ENCODE data around the gene TSSK2.

TSSK2 gene

GRCh38 chr22:19125474-19126308, 5.4 kb upstream of the TSSK2 start:
- no peak for DNase-seq (ENCODE audit: low read depth)

GRCh38 chr22:19126309-19127273, 4.5 kb upstream of the TSSK2 start:
- no peak for DNase-seq (ENCODE audit: low read depth)

- DNase-seq (ENCODE audit: low read depth) = no peak
These were observed 3.6 kb upstream of the TSSK2 start for GRCh38 chr22:19127329-19128008.

GRCh38 chr22:19128009-19128401, 3.1 kb upstream of the TSSK2 start:
- no peak for DNase-seq (ENCODE audit: low read depth)

- no peak for DNase-seq (ENCODE audit: low read depth)
These were observed 2.0 kb upstream of the TSSK2 start for GRCh38 chr22:19128946-19129727.

GRCh38 chr22:19129871-19130270, 1.2 kb upstream of the TSSK2 start:
- no peak for DNase-seq (ENCODE audit: low read depth)

GRCh38 chr22:19131685-19132015, 542 bp downstream of the TSSK2 start:
- DNase-seq (ENCODE audit: low read depth) = no peak

GRCh38 chr22:19132153-19132552, 1.0 kb downstream of the TSSK2 start:
- no peak for DNase-seq (ENCODE audit: low read depth)

GRCh38 chr22:19132693-19133400, 1.7 kb downstream of the TSSK2 start:
- DNase-seq (ENCODE audit: low read depth) = no peak

- DNase-seq (ENCODE audit: low read depth) = no peak
These were observed 2.5 kb downstream of the TSSK2 start for GRCh38 chr22:19133561-19133960.

- DNase-seq (ENCODE audit: low read depth) = no peak
These were observed 3.2 kb downstream of the TSSK2 start for GRCh38 chr22:19134176-19134831.

- DNase-seq (ENCODE audit: low read depth) = no peak
These were observed 3.8 kb downstream of the TSSK2 start for GRCh38 chr22:19134874-19135273.

- DNase-seq (ENCODE audit: low read depth) = no peak
These were observed 5.8 kb downstream of the TSSK2 start for GRCh38 chr22:19136915-19137314.

- no peak for DNase-seq (ENCODE audit: low read depth)
These were observed 6.5 kb downstream of the TSSK2 start for GRCh38 chr22:19137384-19138216.

- DNase-seq (ENCODE audit: low read depth) = no peak
These were observed 7.3 kb downstream of the TSSK2 start for GRCh38 chr22:19138217-19139000.

- DNase-seq (ENCODE audit: low read depth) = no peak
These were observed 7.9 kb downstream of the TSSK2 start for GRCh38 chr22:19139001-19139356.

GRCh38 chr22:19139974-19140373, 8.9 kb downstream of the TSSK2 start:
- no peak for DNase-seq (ENCODE audit: low read depth)

- DNase-seq (ENCODE audit: low read depth) = no peak
These were observed 11.3 kb downstream of the TSSK2 start for GRCh38 chr22:19142394-19142793.

GRCh38 chr22:19143212-19143611, 12.1 kb downstream of the TSSK2 start:
- no peak for DNase-seq (ENCODE audit: low read depth)
